Adipocyte (in vitro differentiated cells): ENCODE measurements around the gene SYNE4.

ENCODE experiments used
- DNase-seq: peaks from one replicate; pipeline ENCODE4 v3.0.0-alpha.2; 2015; ENCODE audit warnings: low read depth
- H3K27me3 ChIP-seq: replicated peaks from 2 replicates; pipeline ENCODE4 v1.7.0; 2013; ENCODE audit warnings: mild to moderate bottlenecking, low read length, moderate library complexity; ENCODE audit not compliant: control insufficient read depth, insufficient read depth
- H3K36me3 ChIP-seq: 2 replicates; pipeline ENCODE4 v1.7.0; 2013; ENCODE audit warnings: low read length, mild to moderate bottlenecking, moderate library complexity; ENCODE audit not compliant: control insufficient read depth, insufficient read depth, severe bottlenecking
- H3K4me1 ChIP-seq: 2 replicates; pipeline ENCODE4 v1.7.0; 2013; ENCODE audit warnings: mild to moderate bottlenecking, low read length, moderate library complexity; ENCODE audit not compliant: control insufficient read depth, insufficient read depth
- H3K4me3 ChIP-seq: 2 replicates; pipeline ENCODE4 v1.7.0; 2013; ENCODE audit warnings: mild to moderate bottlenecking, low read length, moderate library complexity
- H3K9ac ChIP-seq: 2 replicates; pipeline ENCODE4 v1.7.0; 2013; ENCODE audit warnings: mild to moderate bottlenecking, low read length, moderate library complexity
- H3K9me3 ChIP-seq: 2 replicates; pipeline ENCODE4 v1.7.0; 2013; ENCODE audit warnings: mild to moderate bottlenecking, low read length, moderate library complexity; ENCODE audit not compliant: control insufficient read depth

The SYNE4 gene

GRCh38 chr19:35995048-35995993 lies 13.3 kb downstream of the SYNE4 start, which contains the start of gene SDHAF1:
Gene SDHAF1 (plus strand): TSS chr19:35995188. CDS start chr19:35995275, 87 bp downstream.
- peak; percentile 97 for DNase-seq

GRCh38 chr19:35993923-35994598 lies 14.6 kb downstream of the SYNE4 start:
- no peak for DNase-seq
- Histone ChIP-seq H3K9ac (peak overlapping the region; percentile 91), H3K4me3 (peak overlapping the region; percentile 93), H3K9me3 (no peaks in the 10 kb centered on the region), H3K4me1 (peaks cover 21% of the 10 kb centered on the region), H3K27me3 (no peaks in the 10 kb centered on the region), H3K36me3 (peaks cover 5% of the 10 kb centered on the region)

More at GRCh38 chr19:35995048-35995993, 13.3 kb downstream of the SYNE4 start, which contains the start of gene SDHAF1:
- Histone ChIP-seq H3K9me3 (no peaks in the 10 kb centered on the region), H3K36me3 (peaks cover 5% of the 10 kb centered on the region), H3K4me3 (peak within 1 kb of the TSS; percentile 93), H3K4me1 (peaks cover 31% of the 10 kb centered on the region), H3K27me3 (no peaks in the 10 kb centered on the region), H3K9ac (peak within 1 kb of the TSS; percentile 91)

GRCh38 chr19:35992907-35993765 lies 15.5 kb downstream of the SYNE4 start:
- H3K9ac ChIP-seq = no peak overlapping the region
- H3K9me3 ChIP-seq = peaks cover 5% of the 10 kb centered on the region
- no peak for DNase-seq
- H3K36me3 ChIP-seq = peaks cover 3% of the 10 kb centered on the region
- peaks cover 7% of the 10 kb centered on the region for H3K27me3 ChIP-seq
- H3K4me1 ChIP-seq = peaks cover 17% of the 10 kb centered on the region
- H3K4me3 ChIP-seq = no peak overlapping the region

- H3K27me3 ChIP-seq = peaks cover 10% of the 10 kb centered on the region
- H3K9me3 ChIP-seq = peaks cover 5% of the 10 kb centered on the region
- no peaks in the 10 kb centered on the region for H3K36me3 ChIP-seq
- no peak overlapping the region for H3K9ac ChIP-seq
- no peak for DNase-seq
- peaks cover 17% of the 10 kb centered on the region for H3K4me1 ChIP-seq
- no peak overlapping the region for H3K4me3 ChIP-seq
These were observed 16.7 kb downstream of the SYNE4 start for GRCh38 chr19:35991731-35992450.

- no peak for DNase-seq
- peaks cover 10% of the 10 kb centered on the region for H3K4me1 ChIP-seq
- H3K9ac ChIP-seq = no peak overlapping the region
- peaks cover 5% of the 10 kb centered on the region for H3K9me3 ChIP-seq
- no peaks in the 10 kb centered on the region for H3K36me3 ChIP-seq
- H3K4me3 ChIP-seq = no peak overlapping the region
- H3K27me3 ChIP-seq = peaks cover 15% of the 10 kb centered on the region
These were observed 17.6 kb downstream of the SYNE4 start for GRCh38 chr19:35990771-35991730.

- no peak overlapping the region for H3K9ac ChIP-seq
- no peaks in the 10 kb centered on the region for H3K36me3 ChIP-seq
- peaks cover 5% of the 10 kb centered on the region for H3K9me3 ChIP-seq
- H3K27me3 ChIP-seq = peaks cover 23% of the 10 kb centered on the region
- DNase-seq = no peak
- peaks cover 6% of the 10 kb centered on the region for H3K4me1 ChIP-seq
- no peak overlapping the region for H3K4me3 ChIP-seq
These were observed 18.5 kb downstream of the SYNE4 start for GRCh38 chr19:35990156-35990555.

GRCh38 chr19:35988824-35989223 lies 19.8 kb downstream of the SYNE4 start:
- no peak for DNase-seq
- H3K4me1 ChIP-seq = no peaks in the 10 kb centered on the region
- H3K9me3 ChIP-seq = peaks cover 5% of the 10 kb centered on the region
- H3K36me3 ChIP-seq = no peaks in the 10 kb centered on the region
- H3K27me3 ChIP-seq = peaks cover 27% of the 10 kb centered on the region
- no peak overlapping the region for H3K9ac ChIP-seq
- H3K4me3 ChIP-seq = no peak overlapping the region

GRCh38 chr19:35987571-35987896 lies 21.1 kb downstream of the SYNE4 start:
- no peak overlapping the region for H3K4me3 ChIP-seq
- DNase-seq = no peak
- H3K36me3 ChIP-seq = no peaks in the 10 kb centered on the region
- peaks cover 5% of the 10 kb centered on the region for H3K9me3 ChIP-seq
- H3K4me1 ChIP-seq = no peaks in the 10 kb centered on the region
- H3K9ac ChIP-seq = no peak overlapping the region
- H3K27me3 ChIP-seq = peaks cover 32% of the 10 kb centered on the region

- Histone ChIP-seq H3K27me3 (peaks cover 38% of the 10 kb centered on the region), H3K9ac (no peak overlapping the region), H3K4me3 (peak overlapping the region; percentile 33), H3K4me1 (no peaks in the 10 kb centered on the region), H3K36me3 (no peaks in the 10 kb centered on the region), H3K9me3 (peaks cover 5% of the 10 kb centered on the region)
- peak; percentile 45 for DNase-seq
These were observed 21.7 kb downstream of the SYNE4 start for GRCh38 chr19:35986664-35987570.
